ENCODE results near the gene TMEM119. TPM values are rescaled to one million over a fixed set of nuclear protein-coding genes. Genes with fewer than 3 reads are reported as not detected.

Gene TMEM119
- total and polyA plus RNA-seq, 10 of the 15 experiments (the other 5 are each of a cell fraction or from before 2014, with no cell fraction given): 0.11 to 0.44 (median 0.19) TPM; not detected in 5

DNA sequence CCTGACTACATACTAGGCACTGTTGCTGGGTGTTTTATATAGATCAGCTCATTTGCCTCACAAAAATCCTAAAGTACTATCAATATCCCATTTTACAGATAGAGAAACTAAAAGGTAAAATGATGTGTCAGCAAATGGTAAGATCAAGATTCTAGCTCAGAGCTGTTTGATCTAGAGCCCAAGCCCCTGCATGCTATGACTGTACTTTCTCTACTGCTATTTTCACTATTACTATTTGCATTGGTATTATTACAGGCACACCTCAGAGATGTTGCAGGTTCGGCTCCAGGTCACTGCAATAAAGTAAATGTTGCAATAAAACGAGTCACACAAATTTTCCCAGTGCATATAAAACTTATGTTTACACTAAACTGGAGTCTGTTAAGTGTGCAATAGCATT, 24.6 kb downstream of the TMEM119 start (continued):
- TF ChIP-seq, protein P1, sequence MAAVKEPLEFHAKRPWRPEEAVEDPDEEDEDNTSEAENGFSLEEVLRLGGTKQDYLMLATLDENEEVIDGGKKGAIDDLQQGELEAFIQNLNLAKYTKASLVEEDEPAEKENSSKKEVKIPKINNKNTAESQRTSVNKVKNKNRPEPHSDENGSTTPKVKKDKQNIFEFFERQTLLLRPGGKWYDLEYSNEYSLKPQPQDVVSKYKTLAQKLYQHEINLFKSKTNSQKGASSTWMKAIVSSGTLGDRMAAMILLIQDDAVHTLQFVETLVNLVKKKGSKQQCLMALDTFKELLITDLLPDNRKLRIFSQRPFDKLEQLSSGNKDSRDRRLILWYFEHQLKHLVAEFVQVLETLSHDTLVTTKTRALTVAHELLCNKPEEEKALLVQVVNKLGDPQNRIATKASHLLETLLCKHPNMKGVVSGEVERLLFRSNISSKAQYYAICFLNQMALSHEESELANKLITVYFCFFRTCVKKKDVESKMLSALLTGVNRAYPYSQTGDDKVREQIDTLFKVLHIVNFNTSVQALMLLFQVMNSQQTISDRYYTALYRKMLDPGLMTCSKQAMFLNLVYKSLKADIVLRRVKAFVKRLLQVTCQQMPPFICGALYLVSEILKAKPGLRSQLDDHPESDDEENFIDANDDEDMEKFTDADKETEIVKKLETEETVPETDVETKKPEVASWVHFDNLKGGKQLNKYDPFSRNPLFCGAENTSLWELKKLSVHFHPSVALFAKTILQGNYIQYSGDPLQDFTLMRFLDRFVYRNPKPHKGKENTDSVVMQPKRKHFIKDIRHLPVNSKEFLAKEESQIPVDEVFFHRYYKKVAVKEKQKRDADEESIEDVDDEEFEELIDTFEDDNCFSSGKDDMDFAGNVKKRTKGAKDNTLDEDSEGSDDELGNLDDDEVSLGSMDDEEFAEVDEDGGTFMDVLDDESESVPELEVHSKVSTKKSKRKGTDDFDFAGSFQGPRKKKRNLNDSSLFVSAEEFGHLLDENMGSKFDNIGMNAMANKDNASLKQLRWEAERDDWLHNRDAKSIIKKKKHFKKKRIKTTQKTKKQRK (IDR thresholded peaks at IDR 0.05; ENCODE audit: low read depth, low read length): no peak
- TF ChIP-seq PAX8 (IDR thresholded peaks at IDR 0.05): no peak
- TF ChIP-seq SMC3 (IDR thresholded peaks at IDR 0.05; ENCODE audit: borderline replicate concordance, low read length): no peak
- TF ChIP-seq, protein P2, sequence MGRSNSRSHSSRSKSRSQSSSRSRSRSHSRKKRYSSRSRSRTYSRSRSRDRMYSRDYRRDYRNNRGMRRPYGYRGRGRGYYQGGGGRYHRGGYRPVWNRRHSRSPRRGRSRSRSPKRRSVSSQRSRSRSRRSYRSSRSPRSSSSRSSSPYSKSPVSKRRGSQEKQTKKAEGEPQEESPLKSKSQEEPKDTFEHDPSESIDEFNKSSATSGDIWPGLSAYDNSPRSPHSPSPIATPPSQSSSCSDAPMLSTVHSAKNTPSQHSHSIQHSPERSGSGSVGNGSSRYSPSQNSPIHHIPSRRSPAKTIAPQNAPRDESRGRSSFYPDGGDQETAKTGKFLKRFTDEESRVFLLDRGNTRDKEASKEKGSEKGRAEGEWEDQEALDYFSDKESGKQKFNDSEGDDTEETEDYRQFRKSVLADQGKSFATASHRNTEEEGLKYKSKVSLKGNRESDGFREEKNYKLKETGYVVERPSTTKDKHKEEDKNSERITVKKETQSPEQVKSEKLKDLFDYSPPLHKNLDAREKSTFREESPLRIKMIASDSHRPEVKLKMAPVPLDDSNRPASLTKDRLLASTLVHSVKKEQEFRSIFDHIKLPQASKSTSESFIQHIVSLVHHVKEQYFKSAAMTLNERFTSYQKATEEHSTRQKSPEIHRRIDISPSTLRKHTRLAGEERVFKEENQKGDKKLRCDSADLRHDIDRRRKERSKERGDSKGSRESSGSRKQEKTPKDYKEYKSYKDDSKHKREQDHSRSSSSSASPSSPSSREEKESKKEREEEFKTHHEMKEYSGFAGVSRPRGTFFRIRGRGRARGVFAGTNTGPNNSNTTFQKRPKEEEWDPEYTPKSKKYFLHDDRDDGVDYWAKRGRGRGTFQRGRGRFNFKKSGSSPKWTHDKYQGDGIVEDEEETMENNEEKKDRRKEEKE (IDR thresholded peaks at IDR 0.05): no peak
- TF ChIP-seq NFYB (IDR thresholded peaks at IDR 0.05; ENCODE audit: insufficient read depth, low read depth, low read length): no peak
- peak; percentile 79; the same call in 1 of the 2 replicates for TF ChIP-seq ZBED1 (IDR thresholded peaks at IDR 0.05; ENCODE audit: borderline replicate concordance)
- TF ChIP-seq RELA (IDR thresholded peaks at IDR 0.05; ENCODE audit: borderline replicate concordance, partially characterized antibody): no peak
- 0 out of 4 replicates have a peak, but pooled peaks of 1 of the 2 experiments have one; percentile 48 for TF ChIP-seq CEBPB (IDR thresholded peaks at IDR 0.05; ENCODE audit: borderline replicate concordance in 1 of 2, low read depth in 2 of 2, low read length in 2 of 2)
- TF ChIP-seq, protein P3, sequence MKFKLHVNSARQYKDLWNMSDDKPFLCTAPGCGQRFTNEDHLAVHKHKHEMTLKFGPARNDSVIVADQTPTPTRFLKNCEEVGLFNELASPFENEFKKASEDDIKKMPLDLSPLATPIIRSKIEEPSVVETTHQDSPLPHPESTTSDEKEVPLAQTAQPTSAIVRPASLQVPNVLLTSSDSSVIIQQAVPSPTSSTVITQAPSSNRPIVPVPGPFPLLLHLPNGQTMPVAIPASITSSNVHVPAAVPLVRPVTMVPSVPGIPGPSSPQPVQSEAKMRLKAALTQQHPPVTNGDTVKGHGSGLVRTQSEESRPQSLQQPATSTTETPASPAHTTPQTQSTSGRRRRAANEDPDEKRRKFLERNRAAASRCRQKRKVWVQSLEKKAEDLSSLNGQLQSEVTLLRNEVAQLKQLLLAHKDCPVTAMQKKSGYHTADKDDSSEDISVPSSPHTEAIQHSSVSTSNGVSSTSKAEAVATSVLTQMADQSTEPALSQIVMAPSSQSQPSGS (IDR thresholded peaks at IDR 0.05; ENCODE audit: low read length): peak; percentile 84
- TF ChIP-seq RFX5 (IDR thresholded peaks at IDR 0.05; ENCODE audit: low read depth, low read length): no peak
- no peak; the same call in 1 of the 2 replicates for TF ChIP-seq GATAD2B (conservative IDR thresholded peaks at IDR 0.05; ENCODE audit: low read depth)
- TF ChIP-seq, protein P4, sequence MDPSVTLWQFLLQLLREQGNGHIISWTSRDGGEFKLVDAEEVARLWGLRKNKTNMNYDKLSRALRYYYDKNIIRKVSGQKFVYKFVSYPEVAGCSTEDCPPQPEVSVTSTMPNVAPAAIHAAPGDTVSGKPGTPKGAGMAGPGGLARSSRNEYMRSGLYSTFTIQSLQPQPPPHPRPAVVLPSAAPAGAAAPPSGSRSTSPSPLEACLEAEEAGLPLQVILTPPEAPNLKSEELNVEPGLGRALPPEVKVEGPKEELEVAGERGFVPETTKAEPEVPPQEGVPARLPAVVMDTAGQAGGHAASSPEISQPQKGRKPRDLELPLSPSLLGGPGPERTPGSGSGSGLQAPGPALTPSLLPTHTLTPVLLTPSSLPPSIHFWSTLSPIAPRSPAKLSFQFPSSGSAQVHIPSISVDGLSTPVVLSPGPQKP (IDR thresholded peaks at IDR 0.05; ENCODE audit: low read depth, low read length): no peak
- TF ChIP-seq KDM1A (IDR thresholded peaks at IDR 0.05; ENCODE audit: borderline replicate concordance): no peak
- TF ChIP-seq IRF3 (IDR thresholded peaks at IDR 0.05): no peak
- no peak for TF ChIP-seq REST (IDR thresholded peaks at IDR 0.05; ENCODE audit: low read depth, low read length)
- TF ChIP-seq RCOR1 (conservative IDR thresholded peaks at IDR 0.05; ENCODE audit: low read depth, low read length): no peak
- no peak for TF ChIP-seq MXI1 (IDR thresholded peaks at IDR 0.05; ENCODE audit: low read depth, low read length)

Measured in GM12878 (cell line).